ENCODE results near the gene CROCC2.
A peak's percentile ranks its signal among the peaks of the same experiment; 100 is the strongest.

CROCC2 gene

GRCh38 chr2:240906141-240906910 is at the start of gene CROCC2:
TSS of gene CROCC2 (plus strand) at chr2:240906336. CDS start at chr2:240906514, 178 bp downstream.
- peak; percentile 17 to 62 for DNase-seq

- peak; percentile 91 to 96 for DNase-seq
Measured at GRCh38 chr2:240857039-240858008, 48.8 kb upstream of the CROCC2 start.

DNA sequence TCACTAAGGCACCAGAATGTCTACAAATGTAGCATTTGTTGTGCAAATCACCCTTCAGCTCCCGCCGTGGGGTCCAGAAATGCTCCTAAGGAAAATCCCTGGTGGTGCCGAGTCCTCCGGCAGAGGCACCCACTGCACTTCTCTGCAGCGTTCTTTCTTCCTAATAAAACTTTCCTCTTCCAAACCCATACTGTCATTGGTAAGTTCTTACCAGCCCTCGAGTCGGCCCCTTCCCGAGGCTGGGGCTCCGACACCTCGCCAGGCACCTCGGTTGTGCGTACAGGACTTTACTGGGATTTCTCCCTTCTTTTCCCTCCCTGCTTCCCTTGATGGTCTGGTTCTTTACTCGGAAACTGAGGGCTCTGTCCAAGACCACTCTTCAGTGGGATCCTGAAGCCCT is 47.8 kb upstream of the CROCC2 start:
- peak in 1 of 2 experiments; percentile 42 for DNase-seq

DNA sequence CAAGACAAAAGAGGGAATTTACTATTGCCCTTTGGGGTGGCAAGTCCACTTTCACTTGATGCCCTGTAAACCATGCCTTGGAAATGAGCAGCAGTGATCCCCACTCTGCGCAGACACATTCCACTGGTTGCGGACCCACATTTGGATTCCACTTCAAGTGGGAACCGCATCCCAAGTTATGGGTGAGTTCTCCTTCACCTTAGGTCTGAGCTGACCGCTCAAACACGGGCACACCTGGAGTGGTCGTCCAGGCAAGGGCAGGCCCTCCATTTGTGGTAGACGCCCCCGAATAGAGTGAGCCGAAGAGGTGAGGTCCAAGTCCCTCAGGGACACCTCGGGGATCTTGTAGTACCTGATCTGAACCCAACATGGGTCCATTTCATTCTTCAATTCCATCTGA is 47.3 kb upstream of the CROCC2 start:
- DNase-seq: no peak

- DNase-seq: no peak
Measured at GRCh38 chr2:240861547-240861946, 44.6 kb upstream of the CROCC2 start.

DNA sequence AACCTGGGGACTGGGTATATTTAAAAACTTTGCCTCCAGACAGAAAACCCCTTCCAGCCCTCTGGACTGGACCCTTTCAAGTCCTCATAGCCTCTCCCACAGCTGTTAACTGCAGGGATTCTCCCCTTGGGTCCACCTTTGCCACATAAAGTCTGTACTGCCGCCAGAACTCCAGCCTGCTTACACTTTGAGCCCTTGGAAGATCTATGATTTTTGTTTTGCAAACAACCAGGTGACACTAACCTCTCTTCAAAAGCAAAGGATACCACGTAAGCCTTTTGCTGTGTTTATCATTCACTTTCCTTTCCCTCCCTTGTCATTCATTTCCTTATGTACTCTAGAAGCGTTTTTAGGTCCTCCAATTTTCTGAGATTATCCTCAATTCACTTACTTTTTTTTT is 41.7 kb upstream of the CROCC2 start:
- no peak for DNase-seq

DNA sequence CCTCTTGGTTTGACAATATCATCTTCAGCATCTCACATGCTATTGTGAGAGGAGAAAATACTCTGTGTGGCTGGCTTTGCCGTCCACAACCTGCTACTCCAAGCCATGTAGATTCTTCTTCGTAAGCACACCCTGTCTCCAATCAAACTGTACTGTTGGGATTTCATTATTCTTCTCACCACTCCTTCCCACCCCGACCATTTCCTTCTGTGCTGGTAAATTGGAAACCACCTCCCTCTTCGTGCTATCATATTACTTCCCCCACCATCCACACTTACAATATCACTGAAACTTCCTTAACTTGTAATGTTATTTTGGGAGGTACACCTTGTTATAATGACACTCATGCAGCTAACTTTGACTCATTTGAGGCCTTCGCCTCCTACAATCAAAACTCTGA is 40.7 kb upstream of the CROCC2 start:
- DNase-seq: no peak

DNA sequence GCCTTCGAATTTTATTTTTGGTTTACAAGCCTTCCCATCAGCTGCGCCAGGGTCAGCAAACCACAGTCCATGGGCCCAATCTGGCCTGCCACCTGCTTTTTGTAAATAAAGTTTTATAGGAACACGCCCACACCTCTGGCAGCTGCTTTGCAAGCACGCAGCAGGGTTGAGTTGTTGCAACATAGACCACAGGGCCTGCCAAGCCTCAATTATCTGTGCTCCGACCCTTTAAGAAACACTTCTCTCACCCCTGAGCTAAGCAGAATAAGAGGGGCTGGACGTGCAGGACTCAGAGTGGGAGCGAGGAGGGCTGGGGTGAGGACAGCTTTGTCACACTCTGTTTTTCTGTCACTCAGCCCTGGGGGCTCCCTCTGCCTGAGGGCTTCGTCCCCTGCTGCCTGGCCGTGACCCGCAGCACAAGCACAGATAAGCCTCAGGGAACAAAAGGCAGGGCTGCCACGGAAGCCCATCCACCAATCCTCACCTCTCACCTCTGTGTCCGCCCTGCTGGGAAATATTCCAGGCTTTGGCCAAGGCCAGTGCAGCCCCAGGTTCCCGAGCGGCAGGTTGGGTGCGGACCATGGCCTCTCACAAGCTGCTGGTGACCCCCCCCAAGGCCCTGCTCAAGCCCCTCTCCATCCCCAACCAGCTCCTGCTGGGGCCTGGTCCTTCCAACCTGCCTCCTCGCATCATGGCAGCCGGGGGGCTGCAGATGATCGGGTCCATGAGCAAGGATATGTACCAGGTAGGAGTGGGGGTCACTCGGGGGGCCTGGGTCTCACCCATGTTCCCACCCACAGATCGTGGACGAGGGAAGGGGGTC is 37.6 kb upstream of the CROCC2 start, which contains the start of gene AGXT:
AGXT (plus strand) TSS at position 539 of the 823 bp plus-strand sequence; CDS start at position 581, 42 bp downstream.
- peak in 1 of 2 experiments; percentile 20 for DNase-seq

DNA sequence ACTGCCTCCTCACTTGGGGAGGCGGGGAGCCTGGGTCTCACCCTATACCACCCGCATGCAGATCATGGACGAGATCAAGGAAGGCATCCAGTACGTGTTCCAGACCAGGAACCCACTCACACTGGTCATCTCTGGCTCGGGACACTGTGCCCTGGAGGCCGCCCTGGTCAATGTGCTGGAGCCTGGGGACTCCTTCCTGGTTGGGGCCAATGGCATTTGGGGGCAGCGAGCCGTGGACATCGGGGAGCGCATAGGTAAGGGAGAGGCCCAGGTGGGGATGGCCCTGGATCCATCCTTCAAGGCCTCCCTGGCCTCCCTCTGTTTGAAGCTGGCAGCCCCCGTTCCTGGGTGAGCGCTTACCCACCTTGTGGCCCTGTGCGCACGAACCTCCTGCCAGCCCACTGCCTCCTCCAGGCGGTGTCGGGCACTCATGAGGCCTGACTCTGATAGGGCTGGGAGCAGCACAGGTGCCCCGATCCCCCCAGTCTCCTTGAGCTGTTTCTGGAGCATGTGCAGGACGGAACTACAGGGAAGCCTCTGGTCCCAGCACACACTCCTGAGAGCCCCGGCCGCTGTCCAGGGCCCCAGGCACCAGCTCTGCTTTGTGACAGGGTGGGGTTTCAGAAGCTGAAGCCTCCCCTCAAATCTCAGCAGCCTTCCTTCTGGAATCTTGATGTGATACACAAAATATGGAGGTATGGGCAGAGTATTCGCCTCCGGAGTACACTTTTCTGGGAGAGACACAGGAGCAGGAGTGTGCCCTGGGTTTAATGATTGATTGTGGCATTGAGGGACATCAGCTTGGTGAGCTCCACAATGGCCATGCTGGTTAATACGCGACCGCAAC is 36.8 kb upstream of the CROCC2 start:
- no peak for DNase-seq

DNA sequence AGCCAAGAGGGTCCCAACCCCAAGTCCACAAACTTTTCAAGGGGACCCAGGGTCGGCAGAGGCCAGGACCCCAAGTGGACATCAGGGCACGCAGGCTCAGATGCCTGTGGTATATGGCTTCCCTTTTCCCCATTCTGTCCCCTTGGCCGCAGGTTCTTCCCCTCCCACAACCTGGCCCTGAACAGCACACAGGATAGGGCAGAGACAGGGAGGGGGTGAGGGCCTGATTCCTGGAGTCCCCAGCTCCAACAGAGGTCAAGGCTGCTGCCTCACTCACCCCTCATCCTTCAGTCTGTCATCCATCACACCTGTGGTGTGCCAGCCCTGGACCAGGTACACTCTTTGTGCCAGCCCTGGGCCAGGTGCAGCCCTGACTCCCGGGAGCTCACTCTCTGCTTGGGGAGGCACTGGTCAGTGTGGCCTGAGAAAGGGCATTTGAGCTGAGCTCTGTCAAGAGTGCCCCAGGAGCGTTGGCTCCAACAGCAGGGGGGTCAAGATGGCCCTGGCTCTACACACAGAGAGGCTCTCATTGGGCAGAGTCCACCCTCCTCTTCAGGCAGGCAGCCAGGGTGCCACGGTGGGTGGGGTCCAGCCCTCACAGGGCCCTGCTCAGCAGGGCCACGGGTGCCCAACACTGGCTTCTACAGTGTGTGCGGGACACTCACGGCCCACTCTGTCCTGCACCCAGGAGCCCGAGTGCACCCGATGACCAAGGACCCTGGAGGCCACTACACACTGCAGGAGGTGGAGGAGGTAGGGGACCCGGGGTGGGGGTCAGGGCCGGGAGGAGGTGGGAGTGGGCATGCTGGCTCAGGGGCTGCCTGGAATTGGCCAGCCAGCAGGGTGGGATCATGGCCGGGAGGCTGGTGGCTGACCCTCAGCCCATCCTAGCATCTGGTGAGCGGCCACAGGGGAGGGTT is 35.9 kb upstream of the CROCC2 start:
- DNase-seq: no peak

GRCh38 chr2:240871071-240871958 is 34.8 kb upstream of the CROCC2 start:
- no peak for DNase-seq

DNA sequence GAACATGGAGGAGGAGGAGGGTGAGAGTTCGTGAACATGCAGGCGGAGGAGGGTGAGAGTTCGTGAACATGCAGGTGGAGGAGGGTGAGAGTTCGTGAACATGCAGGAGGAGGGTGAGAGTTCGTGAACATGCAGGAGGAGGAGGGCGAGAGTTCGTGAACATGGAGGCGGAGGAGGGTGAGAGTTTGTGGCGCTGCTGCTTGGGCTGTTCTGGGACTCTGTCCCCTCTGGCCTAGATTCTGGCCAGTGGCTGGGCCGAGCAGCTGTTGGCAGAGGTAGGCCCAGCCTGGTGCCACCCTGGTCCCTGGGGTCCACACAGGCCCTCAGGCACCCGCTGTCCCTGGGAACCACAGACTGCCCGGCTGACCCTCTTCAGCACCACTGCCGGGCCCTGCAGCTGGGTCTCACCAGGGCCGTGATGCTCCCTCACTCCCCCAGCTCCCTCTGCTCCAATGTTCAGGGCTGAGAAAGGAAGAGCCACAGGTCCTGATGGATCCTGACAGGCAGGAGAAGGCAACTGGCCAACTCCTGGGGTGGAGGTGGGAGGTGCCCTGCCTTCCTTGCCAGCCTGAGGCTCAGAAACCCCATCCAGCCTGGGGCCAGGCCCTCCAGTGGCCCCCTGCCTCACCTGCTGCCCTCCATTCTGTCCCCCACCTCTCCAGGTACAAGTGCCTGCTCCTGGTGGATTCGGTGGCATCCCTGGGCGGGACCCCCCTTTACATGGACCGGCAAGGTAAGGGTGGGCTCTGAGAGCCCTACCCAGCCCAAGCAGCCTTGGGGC is 33.6 kb upstream of the CROCC2 start:
- DNase-seq: no peak

- no peak for DNase-seq
Measured at GRCh38 chr2:240873098-240873788, 32.9 kb upstream of the CROCC2 start.

DNA sequence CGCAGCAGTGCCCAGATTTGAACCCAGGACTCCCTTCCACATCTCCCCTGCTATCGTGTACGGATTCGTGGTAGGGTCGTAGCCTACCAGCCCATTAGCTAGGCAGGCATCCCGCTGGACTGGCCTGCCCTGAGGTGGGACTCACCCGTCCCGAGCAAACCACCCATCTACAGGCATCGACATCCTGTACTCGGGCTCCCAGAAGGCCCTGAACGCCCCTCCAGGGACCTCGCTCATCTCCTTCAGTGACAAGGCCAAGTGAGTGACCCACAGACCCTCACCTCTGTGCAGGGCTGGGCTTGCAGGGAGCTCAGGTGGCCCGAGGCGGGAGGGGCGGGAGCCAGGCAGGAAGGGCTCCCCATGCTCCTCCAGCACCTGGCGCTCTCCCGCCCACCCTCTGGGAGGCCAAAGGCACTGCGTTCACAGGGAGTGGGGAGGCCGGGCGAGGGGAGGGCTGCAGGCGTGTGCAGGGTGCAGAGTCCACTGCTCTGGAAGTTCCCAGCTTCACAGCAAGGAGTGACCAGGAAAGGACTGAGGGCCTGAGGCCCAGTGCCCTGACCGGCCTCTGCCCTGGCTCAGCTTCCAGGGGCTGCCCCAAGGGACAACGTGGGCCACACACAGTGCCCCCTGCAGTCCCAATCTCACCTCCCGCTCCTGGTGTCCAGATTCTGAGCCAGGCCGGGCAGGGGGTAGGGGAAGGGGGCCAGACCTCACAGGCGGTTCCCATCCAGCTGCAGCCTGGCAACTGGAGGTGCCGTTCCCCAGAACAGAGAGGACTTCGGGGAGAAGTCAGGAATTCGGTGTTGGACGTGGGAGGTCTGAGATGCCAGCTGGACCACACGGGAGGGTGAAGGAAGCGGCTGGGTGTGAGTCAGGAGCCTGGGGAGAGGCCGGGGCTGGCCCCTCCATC is 32.1 kb upstream of the CROCC2 start:
- DNase-seq: no peak

DNA sequence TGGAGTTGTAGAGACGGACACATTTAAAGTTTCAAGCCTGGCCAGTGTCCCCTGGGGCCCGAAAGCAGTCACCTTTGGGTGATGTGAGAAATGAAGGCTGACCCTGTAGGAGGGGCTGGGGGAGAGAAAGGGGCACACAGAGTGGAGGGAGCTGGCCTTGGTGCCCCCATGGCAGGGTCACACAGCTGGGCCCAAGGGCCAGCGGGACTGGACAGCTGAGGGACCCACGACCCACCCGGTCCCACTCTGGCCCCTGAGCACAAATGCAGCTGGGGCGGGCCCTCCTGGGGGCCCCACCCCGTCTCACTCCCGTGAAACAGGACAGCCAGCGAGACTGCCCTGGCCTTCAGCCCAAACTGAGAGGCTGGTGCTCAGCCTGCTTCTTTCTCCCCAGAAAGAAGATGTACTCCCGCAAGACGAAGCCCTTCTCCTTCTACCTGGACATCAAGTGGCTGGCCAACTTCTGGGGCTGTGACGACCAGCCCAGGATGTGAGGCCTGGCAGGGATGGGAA is 31.4 kb upstream of the CROCC2 start:
- DNase-seq: no peak

GRCh38 chr2:240875228-240876034 is 30.7 kb upstream of the CROCC2 start:
- DNase-seq: no peak
